ENCODE measurements around the gene CCDC152. TPM values are rescaled to one million over a fixed set of nuclear protein-coding genes. Genes with fewer than 3 reads are reported as not detected.

The CCDC152 gene
- total RNA-seq, 1 experiment from 2014 or later = 0.60 TPM

DNA sequence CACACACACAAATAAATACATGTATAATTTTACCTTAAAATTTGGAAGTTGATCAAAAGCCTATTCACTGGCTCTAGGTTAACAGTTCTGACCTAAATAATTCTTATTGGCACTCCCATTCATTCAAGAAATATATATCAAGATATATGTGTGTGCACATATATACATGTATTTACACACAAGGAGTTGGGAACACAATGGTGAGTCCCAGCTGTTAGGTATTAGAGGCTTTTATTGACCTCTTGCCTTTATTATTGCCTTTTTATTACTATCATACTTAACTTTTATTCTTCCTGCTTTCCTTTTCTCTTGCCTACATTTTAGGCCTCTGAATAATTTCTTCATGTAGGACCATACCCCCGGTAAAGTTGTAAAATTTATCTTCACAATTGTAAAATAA lies 25.0 kb downstream of the CCDC152 start:
- DNase-seq (ENCODE audit: low read depth) = no peak

DNA sequence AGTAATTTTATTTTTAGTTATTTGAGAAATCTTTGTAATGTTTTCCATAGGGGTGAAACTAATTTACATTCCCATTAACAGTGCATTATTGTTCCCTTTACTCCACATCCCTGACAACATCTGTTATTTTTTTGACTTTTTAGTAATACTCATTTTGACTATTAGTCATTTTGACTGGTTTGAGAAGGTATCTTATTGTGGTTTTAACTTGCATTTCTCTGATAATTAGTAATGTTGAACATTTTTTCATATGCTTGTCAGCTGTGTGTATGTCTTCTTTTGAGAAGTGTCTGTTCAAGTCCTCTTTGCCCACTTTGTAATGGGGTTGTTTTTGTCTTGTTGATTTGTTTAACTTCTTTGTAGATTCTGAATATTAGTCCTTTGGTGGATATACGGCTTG lies 27.5 kb downstream of the CCDC152 start:
- DNase-seq (ENCODE audit: low read depth) = no peak

DNA sequence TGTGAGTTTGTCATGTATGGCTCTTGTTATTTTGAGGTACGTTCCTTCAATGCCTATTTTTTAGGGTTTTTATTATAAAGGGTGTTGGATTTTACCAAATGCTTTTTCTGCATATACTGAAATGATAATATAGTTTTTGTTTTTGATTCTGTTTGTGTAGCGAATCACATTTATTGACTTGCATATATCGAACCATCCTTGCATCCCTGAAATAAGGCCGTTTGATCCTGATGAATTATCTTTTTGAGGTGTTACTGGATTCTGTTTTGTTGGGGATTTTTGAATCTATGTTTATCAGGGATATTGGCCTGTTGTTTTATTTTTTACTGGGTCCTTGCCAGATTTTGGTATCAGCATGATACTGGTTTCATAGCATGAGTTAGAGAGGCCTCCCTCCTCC lies 29.1 kb downstream of the CCDC152 start:
- DNase-seq (ENCODE audit: low read depth) = no peak

DNA sequence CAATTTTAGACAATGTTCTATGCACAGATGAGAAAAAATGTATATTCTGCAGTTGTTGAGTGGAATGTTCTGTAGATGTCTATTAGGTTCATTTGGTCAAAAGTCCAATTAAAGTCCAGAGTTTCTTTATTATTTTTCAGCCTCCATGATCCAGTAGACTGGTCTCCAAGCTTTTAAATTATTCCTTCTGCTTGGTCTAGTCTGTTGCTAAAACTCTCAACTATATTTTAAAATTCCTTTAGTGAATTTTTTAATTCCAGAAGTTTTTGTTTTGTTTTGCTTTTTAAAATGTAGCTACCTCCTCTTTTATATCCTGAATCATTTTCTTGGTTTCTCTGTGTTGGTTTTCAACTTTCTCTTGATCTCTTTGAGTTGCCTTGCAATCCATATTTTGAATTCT lies 30.5 kb downstream of the CCDC152 start:
- DNase-seq (ENCODE audit: low read depth) = no peak

DNA sequence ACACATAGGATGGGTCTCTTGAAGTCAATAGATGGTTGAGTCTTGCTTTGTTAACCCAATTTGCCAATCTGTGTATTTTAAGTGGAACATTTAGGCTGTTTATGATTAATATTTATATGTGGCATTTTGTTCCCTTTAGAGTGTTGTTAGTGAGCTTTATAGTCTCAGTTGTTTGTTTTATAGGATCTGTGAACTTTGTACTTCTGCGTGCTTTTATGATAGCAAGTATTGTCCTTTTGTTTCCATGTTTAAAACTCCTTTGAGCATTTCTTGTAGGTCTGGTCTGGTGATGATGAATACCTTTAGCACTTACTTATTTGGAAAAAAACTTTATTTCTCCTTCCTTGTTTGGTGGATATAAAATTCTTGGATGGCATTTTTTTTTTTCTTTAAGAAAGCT lies 31.2 kb downstream of the CCDC152 start:
- no peak for DNase-seq (ENCODE audit: low read depth)

DNA sequence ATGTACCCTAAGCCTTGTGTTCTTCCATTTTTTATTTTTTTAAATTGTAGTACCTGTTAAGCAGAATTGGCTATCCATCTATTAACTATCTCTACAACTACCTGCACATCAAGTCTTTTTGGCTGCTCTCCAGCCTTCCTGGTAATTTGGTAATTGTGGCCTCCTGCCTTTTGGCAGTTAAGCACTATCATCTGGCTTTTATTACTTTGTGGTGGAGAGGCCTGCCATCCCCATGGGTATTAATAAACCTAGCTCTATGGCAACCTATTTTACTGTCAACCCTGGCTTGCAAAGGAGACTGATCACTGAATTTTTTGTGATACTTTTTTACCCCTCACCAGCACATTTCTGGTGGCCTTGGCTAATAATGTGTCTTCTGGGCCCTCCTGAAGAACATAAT lies 34.5 kb downstream of the CCDC152 start:
- DNase-seq (ENCODE audit: low read depth) = peak; percentile 47

DNA sequence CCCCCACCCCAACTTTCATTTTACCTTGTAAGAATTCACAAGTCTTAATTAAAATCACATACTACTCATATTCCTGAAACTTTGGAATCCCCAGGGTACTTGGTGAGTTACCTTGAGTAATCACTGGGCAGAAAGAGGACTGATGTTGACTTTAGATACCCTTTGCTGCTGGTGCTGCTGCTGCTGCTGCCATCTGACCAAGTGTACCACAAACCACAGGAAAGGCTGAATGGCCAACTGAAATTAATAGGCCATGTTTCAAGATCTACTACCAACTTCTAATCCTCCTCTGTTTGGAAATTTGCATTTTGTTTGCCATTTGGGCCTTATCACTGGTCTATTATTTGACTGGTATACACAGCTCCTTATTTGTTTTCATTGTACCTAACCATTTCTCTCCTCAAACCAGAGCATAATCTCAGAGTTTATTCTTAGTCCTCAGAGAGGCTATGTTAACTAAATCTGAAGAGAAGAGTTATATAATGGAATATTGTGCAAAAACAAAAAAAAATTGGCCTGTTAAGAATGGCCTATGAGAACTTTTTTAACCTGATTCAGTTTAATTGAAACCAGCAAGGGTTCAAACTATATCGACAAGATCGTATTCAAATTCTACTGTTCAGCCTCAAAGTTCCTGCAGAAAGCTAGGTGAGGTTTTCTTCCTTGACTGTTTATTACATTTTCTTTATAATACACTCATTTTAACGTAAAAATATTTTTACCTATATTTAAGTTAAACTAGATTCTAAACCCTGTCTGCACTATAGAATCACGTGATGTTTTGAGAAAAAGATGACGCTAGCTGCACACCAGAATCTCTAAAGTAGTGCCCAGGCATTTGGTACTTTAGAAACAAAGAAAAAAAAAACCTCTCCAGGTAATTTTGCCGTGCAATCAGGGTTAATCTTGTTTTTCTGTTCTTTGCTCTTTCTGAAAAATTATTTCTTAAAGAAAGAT lies 41.9 kb downstream of the CCDC152 start:
- DNase-seq (ENCODE audit: low read depth) = no peak

DNA sequence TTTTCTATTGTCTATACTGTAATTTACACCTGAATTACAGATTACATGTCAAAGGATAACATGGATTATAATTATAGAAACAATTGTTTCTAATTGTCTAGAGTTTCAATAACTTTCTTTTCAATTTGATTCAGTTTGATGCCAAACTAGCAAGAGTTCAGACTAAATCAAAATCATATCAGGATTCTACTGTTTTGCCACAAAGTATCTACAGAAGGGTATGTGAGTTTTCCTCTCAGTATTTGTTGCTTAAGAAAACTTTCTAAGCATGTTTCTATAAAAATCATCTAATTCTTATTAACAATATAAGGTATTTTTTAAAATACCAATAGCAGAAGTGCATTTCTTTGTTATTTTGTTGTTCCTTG lies 42.6 kb downstream of the CCDC152 start:
- no peak for DNase-seq (ENCODE audit: low read depth)

DNA sequence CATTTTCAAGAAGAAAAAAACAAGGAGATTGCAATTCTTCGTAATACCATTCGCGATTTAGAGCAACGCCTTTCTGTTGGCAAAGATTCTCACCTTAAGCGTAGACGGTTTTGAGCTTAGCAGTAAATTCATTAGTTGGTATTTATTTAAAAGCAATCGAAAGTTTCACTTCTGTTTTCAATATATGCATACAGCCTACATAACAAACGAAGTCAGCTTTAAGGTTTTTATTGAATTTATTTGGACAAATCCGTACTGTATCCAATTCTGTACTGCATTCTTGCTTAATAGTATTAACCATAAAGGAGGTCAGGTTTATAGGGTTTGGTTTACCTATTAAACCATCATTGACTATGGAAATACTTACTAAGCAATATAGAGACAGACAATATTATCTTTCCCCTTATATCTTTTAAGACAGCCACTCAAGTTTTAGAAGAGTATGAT lies 43.1 kb downstream of the CCDC152 start:
- DNase-seq (ENCODE audit: low read depth) = no peak

DNA sequence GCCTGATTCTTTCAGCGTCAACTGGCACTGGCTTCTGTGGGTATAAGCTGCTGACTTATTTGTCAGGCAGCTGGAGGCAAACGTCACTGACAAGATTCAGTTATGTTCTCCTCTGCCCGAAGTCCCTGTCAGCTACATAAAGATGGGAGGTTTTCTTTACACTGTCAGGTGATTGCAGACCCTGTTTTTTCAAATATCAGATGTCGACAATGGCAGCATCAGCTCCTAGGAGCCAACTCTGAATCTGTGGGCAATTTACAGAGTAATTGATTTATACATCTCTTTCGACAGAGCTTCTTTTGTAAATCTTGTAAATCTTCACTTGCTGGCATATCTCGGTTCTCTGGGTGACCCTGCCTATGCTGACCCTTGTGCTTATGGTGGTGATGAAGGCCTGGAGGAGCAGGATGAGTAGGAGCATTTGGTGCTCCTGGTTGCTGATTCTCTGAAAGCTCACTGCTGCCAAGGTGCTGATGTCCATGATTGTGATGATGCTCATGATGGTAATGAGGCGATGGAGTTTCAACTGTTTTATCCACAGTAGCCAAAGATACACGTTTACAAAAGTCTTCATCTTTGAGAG lies 44.2 kb downstream of the CCDC152 start:
- no peak for DNase-seq (ENCODE audit: low read depth)

DNA sequence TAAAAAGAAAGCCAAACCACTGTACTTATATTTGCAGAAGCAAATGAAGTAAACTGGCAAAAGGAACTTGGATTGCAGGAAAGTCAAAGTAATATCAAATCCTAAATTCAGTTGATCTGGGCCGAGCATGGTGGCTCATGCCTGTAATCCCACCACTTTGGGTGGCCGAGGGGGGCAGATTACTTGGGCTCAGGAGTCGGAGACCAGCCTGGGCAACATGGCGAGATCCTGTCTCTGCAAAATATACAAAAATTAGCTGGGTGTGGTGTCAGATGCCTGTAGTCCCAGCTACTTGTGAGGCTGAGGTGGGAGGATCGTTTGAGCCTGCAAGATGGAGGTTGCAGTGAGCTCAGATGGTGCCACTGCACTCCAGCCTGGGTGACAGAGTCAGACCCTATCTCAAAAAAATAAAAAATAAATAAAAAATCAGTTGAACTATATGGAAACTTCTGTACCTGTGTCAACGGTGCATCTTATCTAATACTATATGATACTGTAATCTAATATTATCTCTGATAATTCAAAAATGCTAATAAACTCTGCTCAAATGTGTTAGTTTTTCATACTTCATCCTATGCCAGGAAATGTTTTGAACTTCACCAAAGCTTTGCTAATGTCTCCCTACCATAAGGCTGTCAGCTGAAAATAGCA lies 45.0 kb downstream of the CCDC152 start:
- DNase-seq (ENCODE audit: low read depth) = no peak

DNA sequence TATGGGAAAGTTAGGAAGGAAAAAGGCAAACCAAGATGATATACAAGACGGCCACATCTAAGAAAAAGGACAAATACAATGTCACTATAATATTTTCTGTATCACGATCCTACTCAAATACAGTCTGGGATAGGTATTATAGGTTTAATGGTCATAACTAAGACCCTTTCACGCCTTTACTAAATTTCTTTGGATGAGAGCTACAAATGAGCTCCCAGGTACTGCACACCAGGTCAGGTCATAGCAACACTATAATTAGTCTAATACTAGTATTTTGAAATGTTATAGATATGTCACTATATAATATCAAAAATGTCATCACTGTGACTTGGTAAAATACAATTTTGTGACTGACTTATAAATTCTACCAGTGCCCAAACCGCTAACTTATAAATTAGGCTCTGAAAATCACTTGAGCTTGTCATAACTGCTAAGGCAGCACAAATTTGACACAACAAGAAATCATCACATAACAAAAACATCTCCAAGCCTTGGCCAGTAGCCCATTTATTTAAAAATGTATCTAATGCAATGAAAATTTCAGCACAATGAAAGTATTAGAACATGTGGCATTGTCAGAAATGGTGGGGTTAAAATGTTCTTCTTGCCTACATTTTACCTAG lies 48.2 kb downstream of the CCDC152 start:
- no peak for DNase-seq (ENCODE audit: low read depth)

DNA sequence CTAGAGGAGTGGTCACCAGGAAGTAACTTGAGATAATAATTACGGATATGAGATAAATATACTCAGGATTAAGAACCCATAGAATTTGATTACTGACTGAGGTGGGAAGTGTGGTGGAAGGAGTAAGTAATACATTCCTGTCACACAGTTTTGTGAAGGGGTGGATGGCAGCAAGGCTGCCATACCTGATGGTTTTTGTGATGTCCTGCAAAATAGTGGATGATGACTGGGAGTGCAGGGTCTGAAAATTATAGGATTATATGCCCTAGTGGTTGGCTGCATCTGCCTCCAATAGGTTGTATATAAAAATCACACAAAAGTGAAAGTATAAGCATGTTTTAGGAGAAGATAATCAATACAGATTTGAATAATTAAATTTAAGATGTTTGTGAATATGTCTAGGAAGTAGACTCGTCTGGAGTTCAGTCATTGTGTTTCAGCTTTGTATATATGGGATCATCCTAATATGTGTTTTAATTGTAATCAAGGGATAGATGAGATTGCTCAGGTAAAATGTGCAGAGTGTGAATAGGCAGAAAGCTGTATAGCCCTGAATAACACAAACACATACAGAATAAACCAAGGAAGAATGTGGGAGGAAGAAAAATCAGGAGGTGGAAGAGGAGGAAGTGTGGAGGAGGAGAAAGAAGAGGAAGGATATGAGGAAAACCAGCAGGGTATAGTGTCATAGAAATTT lies 49.5 kb downstream of the CCDC152 start:
- DNase-seq (ENCODE audit: low read depth) = no peak

DNA sequence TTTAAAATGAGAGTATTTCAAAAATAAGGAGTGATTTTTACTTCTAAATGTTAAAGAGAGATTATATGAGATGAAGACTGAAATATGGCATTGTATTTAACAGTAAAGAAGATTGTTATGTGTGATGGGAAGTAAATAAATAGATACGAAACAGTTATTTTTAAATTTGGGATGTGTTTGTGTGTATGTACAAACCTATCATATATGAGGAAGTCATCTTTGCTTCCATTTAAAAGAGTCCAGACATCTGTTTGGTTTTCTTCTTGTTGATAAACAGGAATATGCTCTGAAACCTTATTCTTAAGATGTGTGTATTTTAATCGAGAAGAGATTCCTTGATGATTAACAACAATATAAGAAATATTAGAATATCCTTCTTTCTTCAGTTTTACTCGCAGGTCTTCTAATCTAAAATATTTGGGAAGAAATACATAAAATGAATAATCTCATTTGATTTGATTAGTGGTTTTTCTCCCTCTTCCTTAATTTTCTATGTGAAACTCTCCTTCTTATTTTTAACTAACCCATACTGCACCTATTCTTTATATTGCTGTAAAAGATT lies 50.2 kb downstream of the CCDC152 start:
- DNase-seq (ENCODE audit: low read depth) = no peak

DNA sequence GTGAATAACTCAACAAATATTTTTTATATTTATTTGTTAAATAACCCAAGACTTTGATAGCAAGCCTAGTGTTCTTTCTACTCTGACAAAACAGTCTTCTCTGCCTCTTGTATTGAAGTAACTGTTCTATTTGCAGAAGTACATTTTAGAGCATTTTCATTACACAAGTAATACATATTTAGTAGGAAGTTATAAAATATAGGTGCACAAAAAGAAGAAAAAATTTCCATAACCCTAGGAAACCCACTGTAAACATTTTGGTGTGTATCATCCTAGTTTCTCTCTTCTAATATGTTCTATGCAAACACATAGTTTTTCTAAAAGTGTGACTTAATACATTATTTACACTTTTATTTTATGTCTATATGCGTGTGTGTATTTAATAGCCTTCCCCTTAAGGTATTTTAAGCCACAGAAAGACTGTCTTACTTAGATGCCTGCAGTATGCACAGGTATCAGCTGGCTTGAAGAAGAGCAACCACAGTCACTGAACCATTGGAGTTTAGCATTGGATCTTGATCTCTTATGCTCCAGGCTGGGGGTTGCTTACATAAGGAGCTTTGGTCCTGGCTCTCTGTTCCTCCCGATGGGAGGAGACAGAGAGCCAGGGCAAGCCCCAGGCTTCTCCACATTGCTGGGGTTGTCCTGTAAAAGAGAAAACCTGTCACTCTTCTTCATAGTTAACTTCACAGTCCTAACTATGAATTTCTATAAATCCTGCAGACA lies 51.3 kb downstream of the CCDC152 start:
- DNase-seq (ENCODE audit: low read depth) = no peak

DNA sequence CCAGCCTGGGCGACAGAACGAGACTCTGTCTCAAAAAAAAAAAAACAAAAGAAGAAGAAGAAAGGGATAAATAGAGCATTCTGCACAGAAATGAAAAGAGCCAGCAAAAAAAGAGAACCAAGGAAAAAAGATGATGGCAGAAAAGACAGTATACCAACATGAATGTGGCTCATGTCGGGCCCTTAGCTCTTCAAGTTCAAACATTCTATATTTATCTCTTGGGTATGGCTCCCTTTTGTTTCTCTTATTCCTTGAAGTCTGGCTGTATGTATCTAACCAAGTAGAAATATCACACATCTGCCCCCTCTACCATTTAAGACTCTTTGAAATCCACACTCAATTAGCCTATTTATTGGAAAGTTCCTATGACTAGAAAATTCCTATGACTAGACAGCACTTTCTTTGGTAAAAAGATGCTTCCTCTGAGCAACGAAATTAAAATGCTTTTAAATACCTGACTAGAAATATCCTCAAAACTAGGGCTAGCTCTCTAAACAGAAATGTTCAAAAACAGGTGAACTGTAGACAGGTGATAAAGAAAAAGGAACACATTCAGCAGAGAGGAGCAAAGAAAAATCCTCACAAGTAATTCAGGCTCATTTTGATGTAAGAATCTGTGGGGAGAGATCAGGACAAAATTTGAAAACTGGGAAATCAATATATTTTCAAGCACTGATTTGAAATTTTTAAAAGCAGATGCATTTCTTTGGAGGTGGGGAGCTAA lies 52.4 kb downstream of the CCDC152 start:
- no peak for DNase-seq (ENCODE audit: low read depth)

DNA sequence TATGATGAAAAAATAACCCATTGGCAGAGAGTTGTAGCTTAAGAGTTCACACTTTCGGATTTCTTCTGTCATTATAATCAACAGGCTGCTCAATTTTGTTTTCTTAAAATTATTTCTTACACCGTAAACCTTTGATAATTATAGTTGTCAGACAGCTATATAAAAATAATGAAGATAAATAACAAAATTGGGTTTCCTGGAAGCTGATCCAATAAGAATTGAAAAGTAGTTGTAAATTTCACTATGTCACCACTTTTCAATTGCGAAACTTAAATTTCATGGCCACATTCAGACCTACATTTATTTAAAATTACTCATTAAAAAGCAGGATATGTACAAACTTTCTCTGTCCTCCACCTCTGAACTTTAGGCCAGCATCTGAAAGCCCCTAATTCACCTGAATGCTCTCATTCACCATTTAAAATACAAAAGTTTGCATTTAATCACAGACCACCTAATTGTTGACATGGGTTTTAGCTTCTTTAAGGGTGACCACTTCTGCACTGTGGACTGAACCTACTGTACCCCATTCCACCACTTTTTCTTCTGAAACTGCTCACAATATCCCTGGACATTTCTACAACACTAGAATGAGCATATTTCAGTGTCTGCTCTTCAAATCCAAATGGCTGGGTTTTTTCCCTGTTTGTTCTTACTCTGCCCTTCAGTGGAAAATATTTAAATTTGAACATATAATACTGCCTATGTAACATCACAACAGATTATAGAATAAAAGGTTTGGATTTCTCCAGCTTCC lies 54.4 kb downstream of the CCDC152 start:
- DNase-seq (ENCODE audit: low read depth) = no peak

DNA sequence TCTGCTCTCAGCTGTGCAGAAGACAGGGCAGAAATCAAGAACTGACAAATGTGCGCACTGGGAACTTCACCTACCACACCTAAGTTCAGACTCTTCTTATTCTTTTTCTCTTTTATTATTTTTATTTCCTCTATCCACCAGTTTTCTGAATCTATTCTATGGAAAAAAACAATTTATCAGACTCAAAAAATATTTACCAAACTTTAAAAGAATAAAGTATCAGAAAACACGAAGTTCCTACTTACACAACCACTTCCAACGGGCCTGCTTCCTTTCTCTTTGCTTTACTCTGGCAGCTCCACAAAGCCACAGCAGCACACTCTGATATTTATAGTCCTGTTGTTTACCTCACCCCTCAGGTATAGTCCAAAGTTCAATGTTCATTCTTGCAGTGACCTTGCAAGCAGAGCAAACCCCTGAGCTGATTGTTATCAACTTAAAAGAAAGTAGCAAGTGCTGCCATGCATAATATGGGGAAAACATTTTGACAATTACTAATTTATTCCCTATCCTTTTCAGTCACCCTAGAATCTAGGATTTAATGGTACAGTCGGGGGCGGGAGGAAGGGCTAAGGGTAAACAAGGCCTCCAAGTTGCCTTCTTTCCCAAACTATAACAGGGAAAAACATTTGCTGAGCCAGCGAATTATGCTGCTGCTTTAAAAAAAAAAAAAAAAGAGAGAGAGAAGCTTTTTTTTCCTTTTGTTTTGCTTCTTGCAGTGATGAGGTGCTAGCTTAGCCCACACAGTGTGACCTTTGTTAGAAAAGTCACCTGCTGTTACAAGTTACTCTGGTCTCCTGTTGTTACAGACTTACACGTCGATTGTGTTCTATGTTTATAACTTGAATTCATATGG lies 55.2 kb downstream of the CCDC152 start, which contains the start of gene SELENOP:
Gene SELENOP (minus strand): TSS at position 302 of the 856 bp plus-strand sequence. CDS start 3,539 bp downstream, outside the sequence.
- DNase-seq (ENCODE audit: low read depth) = no peak

All from RPMI7951 (cell line).